Mesendoderm (in vitro differentiated cells): Measurements from ENCODE around the gene B4GALNT3.

Experiments used
- DNase-seq: peaks from one replicate; pipeline ENCODE4 v3.0.0; 2013
- H2AK5ac ChIP-seq: 2 replicates; pipeline ENCODE4 v1.6.1; 2013; ENCODE audit warnings: low read length, inconsistent platforms
- H2BK120ac ChIP-seq: 2 replicates; pipeline ENCODE4 v1.6.1; 2013; ENCODE audit warnings: low read depth, mild to moderate bottlenecking, low read length, moderate library complexity, mixed read lengths
- H2BK15ac ChIP-seq: replicated peaks from 2 replicates; pipeline ENCODE4 v1.6.1; 2013; ENCODE audit warnings: low read depth, mild to moderate bottlenecking, moderate library complexity
- H2BK5ac ChIP-seq: 2 replicates; pipeline ENCODE4 v1.6.1; 2013; ENCODE audit warnings: low read length, inconsistent platforms
- H3K18ac ChIP-seq: 2 replicates; pipeline ENCODE4 v1.6.1; 2013; ENCODE audit warnings: mild to moderate bottlenecking, low read length, mixed read lengths
- H3K23ac ChIP-seq: one replicate; pipeline ENCODE4 v1.6.1; 2013; ENCODE audit warnings: low read length
- H3K27ac ChIP-seq: 2 replicates; pipeline ENCODE4 v1.5.1; 2013; ENCODE audit warnings: low read depth, mild to moderate bottlenecking, inconsistent platforms, low read length, moderate library complexity
- H3K27me3 ChIP-seq: 2 replicates; pipeline ENCODE4 v1.6.1; 2013; ENCODE audit warnings: low read length, control low read depth, mild to moderate bottlenecking, inconsistent platforms; ENCODE audit not compliant: insufficient read depth, poor library complexity
- H3K36me3 ChIP-seq: 2 replicates; pipeline ENCODE4 v1.6.1; 2013; ENCODE audit warnings: low read length, inconsistent platforms; ENCODE audit not compliant: control insufficient read depth, insufficient read depth
- H3K4ac ChIP-seq: one replicate; pipeline ENCODE4 v1.6.1; 2013; ENCODE audit warnings: low read depth, mild to moderate bottlenecking, low read length, moderate library complexity
- H3K4me1 ChIP-seq: 2 replicates; pipeline ENCODE4 v1.6.1; 2013; ENCODE audit warnings: low read depth, low read length, inconsistent platforms; ENCODE audit not compliant: control insufficient read depth
- H3K4me2 ChIP-seq: 2 replicates; pipeline ENCODE4 v1.6.1; 2013; ENCODE audit warnings: low read length
- H3K4me3 ChIP-seq: 2 replicates; pipeline ENCODE4 v1.5.1; 2013; ENCODE audit warnings: mild to moderate bottlenecking, low read length
- H3K56ac ChIP-seq: one replicate; pipeline ENCODE4 v1.6.1; 2013; ENCODE audit warnings: low read length
- H3K79me1 ChIP-seq: 2 replicates; pipeline ENCODE4 v1.6.1; 2013; ENCODE audit warnings: low read length, inconsistent platforms
- H3K79me2 ChIP-seq: 2 replicates; pipeline ENCODE4 v1.6.1; 2013; ENCODE audit warnings: mild to moderate bottlenecking, low read length; ENCODE audit not compliant: control insufficient read depth, insufficient read depth
- H3K9ac ChIP-seq: 2 replicates; pipeline ENCODE4 v1.6.1; 2013; ENCODE audit warnings: low read length, inconsistent platforms
- H4K5ac ChIP-seq: one replicate; pipeline ENCODE4 v1.6.1; 2013; ENCODE audit warnings: low read length
- H4K8ac ChIP-seq: one replicate; pipeline ENCODE4 v1.6.1; 2013; ENCODE audit warnings: low read depth, mild to moderate bottlenecking, control low read depth, low read length, moderate library complexity
- WGBS: extraction: QIAGEN DNeasy Blood & Tissue Kit; methylation state at CpG from one replicate; pipeline ENCODE4 v1.1.7; 2013; ENCODE audit warnings: low lambda C conversion rate, missing lambda C conversion rate; ENCODE audit not compliant: insufficient coverage; ENCODE audit errors: extremely low coverage; 5-methylcytosine and 5-hydroxymethylcytosine counted together

Gene B4GALNT3

GRCh38 chr12:570921-571794 is 111.4 kb downstream of the B4GALNT3 start:
- no CpG with 5 or more reads among the region's 22 CpGs for WGBS
- no peak overlapping the region for H2BK15ac ChIP-seq
- peak overlapping the region; percentile 89 for H3K56ac ChIP-seq
- H3K36me3 ChIP-seq: no peaks in the 10 kb centered on the region
- peak; percentile 83 for DNase-seq
- no peaks in the 10 kb centered on the region for H3K27me3 ChIP-seq
- H2BK120ac ChIP-seq: no peak overlapping the region
- H3K79me1 ChIP-seq: no peaks in the 10 kb centered on the region
- peak overlapping the region; percentile 64 for H3K4me2 ChIP-seq
- H4K5ac ChIP-seq: no peak overlapping the region
- H3K4me1 ChIP-seq: no peaks in the 10 kb centered on the region
- H3K4me3 ChIP-seq: peak overlapping the region; percentile 70
- H3K18ac ChIP-seq: peak overlapping the region; percentile 7
- H3K27ac ChIP-seq: peak overlapping the region; percentile 70
- H3K79me2 ChIP-seq: no peaks in the 10 kb centered on the region
- H3K23ac ChIP-seq: no peak overlapping the region
- no peak overlapping the region for H2AK5ac ChIP-seq
- H3K9ac ChIP-seq: peak overlapping the region; percentile 78
- no peak overlapping the region for H2BK5ac ChIP-seq
- H3K4ac ChIP-seq: no peak overlapping the region
- no peak overlapping the region for H4K8ac ChIP-seq

GRCh38 chr12:571795-572531 is 112.2 kb downstream of the B4GALNT3 start:
- no peak overlapping the region for H2BK5ac ChIP-seq
- H3K4me3 ChIP-seq: no peak overlapping the region
- H3K4me2 ChIP-seq: no peak overlapping the region
- no peak for DNase-seq
- H3K27me3 ChIP-seq: no peaks in the 10 kb centered on the region
- no peak overlapping the region for H3K9ac ChIP-seq
- no peak overlapping the region for H4K5ac ChIP-seq
- no peak overlapping the region for H3K56ac ChIP-seq
- no peak overlapping the region for H2BK120ac ChIP-seq
- no peak overlapping the region for H2AK5ac ChIP-seq
- H2BK15ac ChIP-seq: no peak overlapping the region
- no peaks in the 10 kb centered on the region for H3K36me3 ChIP-seq
- H3K18ac ChIP-seq: no peak overlapping the region
- H3K23ac ChIP-seq: no peak overlapping the region
- H3K4ac ChIP-seq: no peak overlapping the region
- no CpG with 5 or more reads among the region's 19 CpGs for WGBS
- no peak overlapping the region for H4K8ac ChIP-seq
- no peak overlapping the region for H3K27ac ChIP-seq
- H3K79me1 ChIP-seq: no peaks in the 10 kb centered on the region
- H3K79me2 ChIP-seq: no peaks in the 10 kb centered on the region
- no peaks in the 10 kb centered on the region for H3K4me1 ChIP-seq

- H3K4me3 ChIP-seq: no peak overlapping the region
- DNase-seq: no peak
- H4K8ac ChIP-seq: no peak overlapping the region
- H3K79me2 ChIP-seq: no peaks in the 10 kb centered on the region
- H2BK5ac ChIP-seq: no peak overlapping the region
- no peak overlapping the region for H3K9ac ChIP-seq
- H3K56ac ChIP-seq: no peak overlapping the region
- H3K79me1 ChIP-seq: no peaks in the 10 kb centered on the region
- H3K4me2 ChIP-seq: no peak overlapping the region
- H3K4me1 ChIP-seq: no peaks in the 10 kb centered on the region
- H3K23ac ChIP-seq: no peak overlapping the region
- no peaks in the 10 kb centered on the region for H3K27me3 ChIP-seq
- no peak overlapping the region for H2BK120ac ChIP-seq
- H4K5ac ChIP-seq: no peak overlapping the region
- no peak overlapping the region for H3K4ac ChIP-seq
- no peak overlapping the region for H2BK15ac ChIP-seq
- no peak overlapping the region for H2AK5ac ChIP-seq
- no peak overlapping the region for H3K18ac ChIP-seq
- WGBS: no CpG with 5 or more reads among the region's 3 CpGs
- H3K36me3 ChIP-seq: no peaks in the 10 kb centered on the region
- H3K27ac ChIP-seq: no peak overlapping the region
Observed at GRCh38 chr12:572532-572899, 112.8 kb downstream of the B4GALNT3 start.

DNA sequence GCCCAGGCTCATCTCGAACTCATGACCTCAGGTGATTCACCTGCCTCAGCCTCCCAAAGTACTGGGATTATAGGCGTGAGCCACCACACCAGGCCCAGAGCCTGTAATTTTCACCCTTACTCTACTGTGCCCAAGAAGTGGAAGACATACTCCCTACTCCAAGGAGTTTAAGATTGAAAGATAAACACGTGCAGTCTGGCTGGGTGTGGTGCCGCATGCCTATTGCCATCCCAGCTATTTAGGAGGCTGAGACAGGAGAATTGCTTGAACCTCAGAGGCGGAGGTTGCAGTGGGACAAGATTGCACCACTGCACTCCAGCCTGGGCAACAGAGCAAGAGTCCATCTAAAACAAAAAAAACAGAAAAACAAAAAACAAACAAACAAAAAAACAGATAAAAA is 113.5 kb downstream of the B4GALNT3 start:
- H4K5ac ChIP-seq: no peak overlapping the region
- H3K79me2 ChIP-seq: no peaks in the 10 kb centered on the region
- H3K18ac ChIP-seq: no peak overlapping the region
- H2BK15ac ChIP-seq: no peak overlapping the region
- H3K9ac ChIP-seq: no peak overlapping the region
- H3K4me2 ChIP-seq: no peak overlapping the region
- no peak overlapping the region for H4K8ac ChIP-seq
- no peak for DNase-seq
- H2AK5ac ChIP-seq: no peak overlapping the region
- no peak overlapping the region for H2BK5ac ChIP-seq
- H3K79me1 ChIP-seq: no peaks in the 10 kb centered on the region
- no peak overlapping the region for H3K27ac ChIP-seq
- H3K4ac ChIP-seq: no peak overlapping the region
- no peak overlapping the region for H3K4me3 ChIP-seq
- H3K27me3 ChIP-seq: no peaks in the 10 kb centered on the region
- H3K23ac ChIP-seq: no peak overlapping the region
- no peaks in the 10 kb centered on the region for H3K36me3 ChIP-seq
- H3K56ac ChIP-seq: no peak overlapping the region
- H2BK120ac ChIP-seq: no peak overlapping the region
- no CpG with 5 or more reads among the region's 5 CpGs for WGBS
- no peaks in the 10 kb centered on the region for H3K4me1 ChIP-seq

DNA sequence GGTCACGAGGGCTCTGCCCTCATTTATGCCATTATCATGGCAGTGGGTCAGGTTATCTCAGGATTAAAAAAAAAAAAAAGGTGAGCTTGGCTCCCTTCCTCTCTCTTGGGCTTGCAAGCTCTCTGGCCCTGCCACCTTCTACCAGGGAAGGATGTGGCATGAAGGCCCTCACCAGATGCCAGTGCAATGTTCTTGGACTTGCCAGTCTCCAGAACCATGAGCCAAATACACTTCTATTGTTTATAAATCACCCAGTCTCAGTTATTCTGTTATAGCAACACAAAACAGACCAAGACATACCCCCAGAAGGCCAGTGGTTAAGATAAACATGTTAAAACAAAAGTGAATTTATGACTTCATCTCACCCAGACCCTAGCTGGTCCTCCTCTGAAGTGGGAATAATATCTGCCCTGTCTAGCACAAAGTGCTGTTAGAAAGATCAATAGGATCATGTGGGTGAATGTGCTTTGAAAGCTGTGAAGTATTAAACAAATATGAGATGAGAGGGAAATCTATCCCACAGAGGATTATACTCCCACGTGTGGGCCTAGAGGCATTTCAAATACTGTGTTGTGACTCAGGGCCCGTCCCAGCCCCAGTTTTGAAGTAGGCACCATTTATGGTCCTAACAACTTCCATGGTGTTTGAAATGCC is 114.9 kb downstream of the B4GALNT3 start:
- H3K23ac ChIP-seq: no peak overlapping the region
- no peaks in the 10 kb centered on the region for H3K79me1 ChIP-seq
- H3K27me3 ChIP-seq: no peaks in the 10 kb centered on the region
- no peak overlapping the region for H2BK15ac ChIP-seq
- no peak overlapping the region for H3K9ac ChIP-seq
- H3K56ac ChIP-seq: no peak overlapping the region
- H3K4ac ChIP-seq: no peak overlapping the region
- no peak for DNase-seq
- no peaks in the 10 kb centered on the region for H3K79me2 ChIP-seq
- no peak overlapping the region for H2BK120ac ChIP-seq
- H4K5ac ChIP-seq: no peak overlapping the region
- H3K4me3 ChIP-seq: no peak overlapping the region
- H3K4me2 ChIP-seq: no peak overlapping the region
- no CpG with 5 or more reads among the region's 3 CpGs for WGBS
- H2BK5ac ChIP-seq: no peak overlapping the region
- no peak overlapping the region for H3K18ac ChIP-seq
- H2AK5ac ChIP-seq: no peak overlapping the region
- H3K36me3 ChIP-seq: no peaks in the 10 kb centered on the region
- peaks cover 3% of the 10 kb centered on the region for H3K4me1 ChIP-seq
- H4K8ac ChIP-seq: no peak overlapping the region
- no peak overlapping the region for H3K27ac ChIP-seq
